Muscle of arm (tissue), 12 donors: ENCODE results near the gene TRIP6. TPM values are rescaled to one million over a fixed set of nuclear protein-coding genes. Genes with fewer than 3 reads are reported as not detected.

Experiments
- DNase-seq: peaks from one replicate; pipeline ENCODE4 v3.0.0-alpha.2; 2013
- polyA plus RNA-seq, 12 donors: library from polyadenylated mRNA; unstranded; fragments of 120-200 nt; gene quantifications; one replicate each; pipeline ENCODE4 v1.2.1, GENCODE V29; 2013; ENCODE audit not compliant: insufficient read length in 12 of 12

Gene TRIP6
- polyA plus RNA-seq, 12 donors = 26.9 to 72.6 (median 38.8) TPM; not detected in 1

DNA sequence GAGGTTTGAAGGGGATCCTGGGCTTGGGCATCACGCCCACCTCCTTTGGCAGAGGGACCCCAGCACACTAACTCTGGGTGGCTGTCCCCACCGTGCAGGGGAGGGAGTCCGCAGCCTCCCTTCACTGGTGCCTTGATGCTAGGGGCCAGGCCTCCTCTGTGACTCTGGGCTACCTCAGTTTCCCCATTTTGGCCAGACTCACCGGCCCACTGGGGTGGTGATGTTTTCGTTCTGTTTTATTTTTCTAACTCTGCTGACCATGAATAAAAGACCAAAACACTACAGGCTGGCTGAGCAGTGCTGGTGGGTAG, 503 bp upstream of the TRIP6 start:
- no peak for DNase-seq

DNA sequence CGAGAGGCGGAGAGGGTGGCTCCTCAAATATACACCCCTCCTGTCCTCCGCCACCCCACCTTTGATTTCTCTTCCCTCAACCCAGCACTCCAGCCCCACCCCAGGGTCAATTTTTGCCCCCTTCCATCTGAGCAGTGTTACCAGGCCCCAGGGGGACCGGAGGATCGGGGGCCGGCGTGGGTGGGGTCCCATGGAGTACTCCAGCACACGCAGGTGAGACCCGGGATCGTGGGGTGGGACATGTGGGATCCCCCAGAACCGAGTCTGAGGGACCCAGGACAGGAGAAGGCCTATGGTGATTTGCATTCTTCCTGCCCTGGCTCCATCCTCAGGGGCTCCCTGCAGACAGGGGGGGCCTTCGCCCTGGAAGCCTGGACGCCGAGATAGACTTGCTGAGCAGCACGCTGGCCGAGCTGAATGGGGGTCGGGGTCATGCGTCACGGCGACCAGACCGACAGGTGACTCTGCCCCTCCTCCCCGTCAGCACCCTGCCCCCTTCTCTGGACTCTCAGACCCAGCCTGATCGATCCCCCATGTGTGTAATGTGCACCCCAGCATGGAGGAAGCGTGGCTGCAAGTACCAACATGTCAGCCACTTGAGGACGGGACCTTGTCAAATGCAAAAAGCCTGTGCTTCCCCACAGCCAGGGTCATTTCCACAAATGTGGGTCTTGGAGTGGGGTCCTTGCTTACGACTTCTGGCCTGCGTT, 744 bp downstream of the TRIP6 start:
- no peak for DNase-seq

DNA sequence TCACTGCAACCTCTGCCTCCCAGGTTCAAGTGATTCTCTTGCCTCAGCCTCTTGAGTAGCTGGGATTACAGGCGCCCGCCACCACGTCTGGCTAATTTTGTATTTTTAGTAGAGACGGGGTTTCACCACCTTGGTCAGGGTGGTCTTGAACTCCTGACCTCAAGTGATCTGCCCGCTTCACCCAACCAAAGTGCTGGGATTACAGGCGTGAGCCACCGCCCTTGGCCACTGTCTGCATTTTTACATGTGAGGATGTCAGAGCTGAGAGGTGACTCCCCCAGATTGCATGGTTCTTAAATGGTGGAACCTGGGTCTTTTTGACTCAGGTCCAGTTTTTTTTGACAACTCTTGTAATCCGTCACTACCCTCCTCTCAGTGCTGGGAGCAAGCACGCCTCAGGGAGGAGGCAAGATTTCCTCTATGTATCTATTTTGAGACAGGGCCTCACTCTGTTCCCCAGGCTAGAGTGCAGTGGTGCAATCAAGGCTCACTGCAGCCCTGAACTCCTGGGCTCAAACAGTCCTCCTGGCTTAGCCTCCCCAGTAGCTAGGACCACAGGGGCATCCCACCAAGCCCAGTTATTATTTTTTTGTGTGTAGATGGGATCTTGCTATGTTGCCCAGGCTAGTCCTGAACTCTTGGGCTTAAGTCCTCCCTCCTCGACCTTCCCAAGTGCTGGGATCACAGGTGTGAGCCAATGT, 6.6 kb downstream of the TRIP6 start:
- DNase-seq = no peak

DNA sequence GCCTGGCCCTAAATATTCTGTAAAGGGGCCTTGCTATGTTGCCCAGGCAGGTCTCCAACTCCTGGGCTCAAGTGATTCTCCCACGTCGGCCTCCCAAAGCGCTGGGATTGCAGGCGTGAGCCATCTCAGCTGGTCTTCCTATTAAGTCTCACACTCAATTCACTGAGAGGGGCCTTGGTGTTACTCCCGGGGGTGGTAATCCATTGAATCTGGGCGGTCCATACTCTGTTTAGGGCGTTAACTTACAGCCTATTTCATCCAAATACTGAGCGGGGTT, 7.1 kb downstream of the TRIP6 start:
- no peak for DNase-seq

DNA sequence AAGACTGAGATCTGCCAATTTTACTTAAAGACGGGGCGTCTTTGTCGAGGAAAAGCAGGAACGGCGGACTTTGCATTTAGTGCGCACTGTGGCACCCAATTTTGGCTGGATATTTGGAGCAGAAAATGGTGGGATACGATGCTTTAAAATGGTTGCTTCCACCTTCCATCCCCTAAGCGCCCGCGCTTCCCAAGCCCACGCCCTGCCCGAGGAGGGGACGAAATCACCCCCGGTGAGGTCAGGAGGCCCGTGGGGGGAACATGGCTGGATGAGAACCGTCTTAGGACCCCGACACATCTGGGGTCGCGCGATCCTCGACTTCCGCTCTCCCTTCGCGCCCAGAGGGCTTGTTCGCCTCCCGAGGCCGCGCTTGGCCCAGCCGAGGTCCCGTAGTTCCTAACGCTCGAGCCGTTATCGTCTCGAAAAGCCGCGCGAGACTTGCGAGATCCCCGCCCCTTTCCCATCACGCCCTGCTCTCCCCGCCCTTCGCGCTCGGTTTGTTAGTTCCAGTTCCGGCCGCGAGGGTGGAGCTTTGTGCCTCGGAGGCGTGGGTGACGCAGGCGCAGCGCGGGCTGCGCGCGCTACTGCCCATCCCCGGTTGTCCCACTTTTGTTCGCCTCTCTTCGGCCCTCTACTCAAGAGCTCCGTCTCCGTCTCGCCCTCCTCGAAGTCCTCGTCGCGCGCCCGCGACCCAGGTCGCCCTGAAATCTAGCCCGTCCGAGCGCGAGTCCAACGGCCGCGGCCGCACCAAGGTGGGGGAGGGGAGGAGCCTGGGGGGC, 7.6 kb downstream of the TRIP6 start, which contains the start of gene SRRT:
Gene SRRT (plus strand): TSS at position 527 of the 779 bp plus-strand sequence. CDS start 488 bp downstream, outside the sequence.
- DNase-seq = peak; percentile 99

DNA sequence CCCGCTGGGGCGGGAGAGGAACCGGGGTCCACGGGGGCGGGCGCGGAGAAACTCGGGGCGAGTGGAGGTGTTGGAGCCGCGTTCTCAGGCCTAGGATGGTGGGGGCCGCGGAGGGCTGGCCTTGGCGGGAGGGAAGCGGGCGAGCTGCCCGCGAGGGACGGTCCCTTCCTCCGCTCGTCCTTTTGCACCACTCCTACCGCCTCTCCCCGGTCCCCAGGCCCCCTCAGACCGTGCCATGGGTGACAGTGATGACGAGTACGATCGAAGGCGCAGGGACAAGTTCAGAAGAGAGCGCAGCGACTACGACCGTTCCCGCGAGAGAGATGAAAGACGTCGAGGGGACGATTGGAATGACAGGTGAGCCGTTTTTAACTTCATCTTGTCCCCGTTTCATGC, 8.2 kb downstream of the TRIP6 start:
- no peak for DNase-seq

DNA sequence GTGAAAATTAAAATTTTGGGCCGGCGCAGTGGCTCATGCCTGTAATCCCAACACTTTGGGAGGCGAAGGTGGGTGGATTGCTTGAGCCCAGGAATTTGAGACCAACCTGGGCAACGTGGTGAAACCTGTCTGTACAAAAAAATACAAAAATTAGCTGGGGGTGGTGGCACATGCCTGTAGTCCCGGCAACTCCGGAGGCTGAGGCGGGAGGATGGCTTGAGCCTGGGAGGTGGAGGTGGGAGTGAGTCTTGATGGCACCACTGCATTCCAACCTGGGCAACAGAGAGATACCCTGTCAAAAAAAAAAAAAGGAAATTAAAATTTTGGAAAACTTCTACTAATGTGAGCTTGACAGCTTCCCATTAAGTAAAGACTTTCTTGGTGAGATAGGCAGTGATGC, 10.8 kb downstream of the TRIP6 start:
- no peak for DNase-seq

DNA sequence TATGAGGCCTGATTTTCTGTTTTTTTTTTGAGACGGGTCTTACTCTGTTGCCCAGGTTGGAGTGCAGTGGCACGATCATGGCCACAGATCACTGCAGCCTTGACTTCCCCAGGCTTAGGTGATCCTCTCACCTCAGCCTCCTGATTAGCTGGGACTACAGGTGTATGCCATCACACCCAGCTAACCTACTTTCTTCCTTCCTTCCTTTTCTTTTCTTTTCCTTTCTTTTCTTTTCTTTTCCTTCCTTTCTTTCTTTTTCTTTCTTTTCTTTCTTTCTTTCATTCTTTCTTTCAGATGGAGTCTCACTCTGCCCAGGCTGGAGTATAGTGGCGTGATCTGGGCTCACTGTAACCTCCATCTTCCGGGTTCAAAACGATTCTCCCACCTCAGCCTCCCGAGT, 11.5 kb downstream of the TRIP6 start:
- DNase-seq = no peak

DNA sequence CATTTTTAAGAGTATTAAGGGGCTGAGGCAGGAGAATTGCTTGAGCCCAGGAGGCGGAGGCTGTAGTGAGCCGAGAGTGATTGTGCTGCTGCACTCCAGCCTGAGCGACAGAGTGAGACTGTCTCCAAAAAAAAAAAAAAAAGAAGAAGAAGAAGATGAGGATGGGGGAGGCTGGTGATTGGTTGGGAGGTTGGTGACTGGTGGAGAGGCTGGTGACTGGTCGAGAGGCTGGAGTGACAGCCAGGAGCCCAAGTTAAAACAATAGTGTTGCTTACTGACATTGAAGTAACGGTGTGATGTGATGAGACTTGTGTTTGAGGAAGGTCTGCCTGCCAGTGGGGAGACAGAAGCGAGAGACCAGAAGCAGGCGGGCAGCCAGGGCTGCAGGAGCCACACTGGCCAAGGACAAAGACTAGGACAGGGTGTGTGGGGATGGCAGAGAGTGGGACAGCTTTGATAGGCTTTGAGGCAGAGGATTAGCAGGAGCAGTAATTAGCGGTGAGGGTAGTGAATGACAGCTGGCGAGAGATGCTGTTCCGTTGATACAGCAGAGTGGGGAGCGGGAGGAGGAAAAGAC, 12.6 kb downstream of the TRIP6 start:
- DNase-seq = no peak

DNA sequence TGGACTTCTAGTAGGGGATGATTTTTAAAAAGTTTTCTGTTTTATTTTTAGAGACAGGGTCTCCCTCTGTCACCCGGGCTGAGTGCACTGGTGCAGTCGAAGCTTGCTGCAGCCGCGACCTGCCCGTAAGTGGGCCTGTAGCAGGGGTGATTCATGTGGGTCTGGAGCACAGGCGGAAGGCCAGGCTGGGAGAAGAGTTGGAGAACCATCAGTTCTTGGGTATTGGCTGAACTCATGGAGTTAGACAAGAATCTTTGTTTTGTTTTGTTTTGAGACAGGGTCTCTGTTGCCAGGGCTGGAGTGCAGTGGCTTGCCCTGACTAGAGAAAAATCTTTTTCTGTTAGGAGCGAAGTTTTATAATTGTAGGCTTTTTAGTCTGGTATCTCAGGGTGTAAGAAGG, 13.5 kb downstream of the TRIP6 start:
- DNase-seq = no peak

DNA sequence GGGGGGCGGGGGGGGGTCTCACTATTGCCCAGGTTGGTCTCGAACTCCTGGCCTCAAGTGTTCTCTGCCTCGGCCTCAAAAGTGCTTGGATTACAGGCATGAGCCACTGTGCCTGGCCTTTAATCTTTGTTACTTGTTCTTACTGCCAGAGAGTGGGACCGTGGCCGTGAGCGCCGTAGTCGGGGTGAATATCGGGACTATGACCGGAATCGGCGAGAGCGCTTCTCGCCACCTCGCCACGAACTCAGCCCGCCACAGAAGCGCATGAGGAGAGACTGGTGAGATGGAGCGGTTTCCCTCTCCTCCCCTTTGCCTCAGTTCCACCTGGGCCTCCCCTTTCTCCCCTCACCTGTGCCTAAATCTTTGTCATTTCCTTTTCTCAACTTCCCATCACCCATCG, 13.9 kb downstream of the TRIP6 start:
- no peak for DNase-seq

DNA sequence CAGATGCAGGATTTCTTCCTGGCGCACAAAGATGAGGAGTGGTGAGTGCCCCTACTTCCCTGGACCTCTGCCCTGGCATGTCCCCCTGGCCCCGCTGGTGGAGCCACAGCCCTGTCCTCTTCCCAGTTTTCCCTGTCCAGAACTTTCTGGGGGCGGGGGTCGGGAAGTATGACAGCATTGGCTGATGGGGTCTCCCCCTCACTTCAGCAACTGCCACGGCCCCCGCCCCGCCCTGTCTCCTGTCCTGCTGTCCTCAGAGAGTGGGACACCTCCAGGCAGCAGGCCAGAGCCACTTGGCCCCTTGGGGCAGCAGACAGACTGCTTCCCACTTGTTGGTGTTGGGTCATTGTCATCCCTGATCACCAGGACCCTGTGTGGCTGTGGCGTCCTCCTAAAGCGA, 15.0 kb downstream of the TRIP6 start:
- DNase-seq = no peak

DNA sequence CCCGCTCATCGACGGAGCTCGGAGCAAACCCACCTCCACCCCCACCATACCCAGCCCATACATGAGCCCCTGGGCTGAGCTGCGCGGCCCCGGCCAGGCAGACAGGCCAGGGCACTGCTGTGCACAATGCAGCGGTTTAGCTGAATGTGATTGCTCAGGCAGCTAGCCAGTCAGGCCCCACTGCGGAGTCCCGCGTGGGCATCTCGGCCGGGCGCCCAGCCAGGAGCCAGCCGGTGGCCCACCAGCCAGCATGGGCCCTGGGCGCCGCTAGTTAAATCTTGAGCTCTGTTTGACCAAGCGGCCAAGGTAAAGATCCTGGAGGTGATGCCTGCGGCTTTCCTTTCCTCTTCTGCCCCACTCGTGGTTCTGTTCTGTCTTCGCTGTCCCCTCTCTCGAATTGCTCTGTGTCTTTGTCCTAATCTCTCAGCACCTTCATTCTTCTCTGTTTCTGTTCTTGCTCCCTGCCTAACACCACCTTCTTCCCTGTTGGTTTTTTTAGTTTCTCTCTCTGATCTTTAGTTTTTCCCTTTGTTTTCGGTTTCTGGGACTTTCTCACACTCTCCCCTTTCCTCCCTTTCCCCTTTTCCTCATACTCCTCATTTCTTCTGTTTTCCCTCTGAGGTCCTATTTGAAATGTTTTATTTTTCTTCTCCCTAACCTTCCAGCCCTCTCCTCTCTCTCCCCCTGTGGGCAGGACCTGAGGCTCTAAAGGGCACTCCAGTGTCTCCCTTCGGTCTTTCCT, 15.8 kb downstream of the TRIP6 start:
- no peak for DNase-seq

DNA sequence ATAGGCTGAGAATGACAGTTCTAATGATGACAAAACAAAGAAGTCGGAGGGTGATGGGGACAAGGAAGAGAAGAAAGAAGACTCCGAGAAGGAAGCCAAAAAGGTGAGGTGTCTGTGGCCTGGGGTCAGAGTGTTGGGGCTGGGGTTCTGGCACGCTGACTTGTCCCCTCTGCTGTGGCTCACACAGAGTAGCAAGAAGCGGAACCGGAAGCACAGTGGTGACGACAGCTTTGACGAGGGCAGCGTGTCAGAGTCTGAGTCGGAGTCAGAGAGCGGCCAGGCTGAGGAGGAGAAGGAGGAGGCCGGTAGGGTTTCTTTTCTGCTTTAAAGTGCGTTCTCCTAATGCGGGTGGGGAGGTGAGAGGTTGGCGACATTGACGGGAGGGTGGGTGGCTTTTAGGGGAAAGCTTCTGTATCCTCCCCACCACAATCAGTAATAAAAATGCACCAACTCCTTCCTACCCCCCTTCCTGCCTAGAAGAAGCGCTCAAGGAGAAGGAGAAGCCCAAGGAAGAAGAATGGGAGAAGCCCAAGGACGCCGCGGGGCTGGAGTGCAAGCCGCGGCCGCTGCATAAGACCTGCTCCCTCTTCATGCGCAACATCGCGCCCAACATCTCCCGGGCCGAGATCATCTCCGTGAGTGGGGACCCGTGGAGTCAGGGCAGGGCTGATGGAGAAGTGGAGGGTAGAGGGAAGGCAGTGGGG, 17.7 kb downstream of the TRIP6 start:
- no peak for DNase-seq

DNA sequence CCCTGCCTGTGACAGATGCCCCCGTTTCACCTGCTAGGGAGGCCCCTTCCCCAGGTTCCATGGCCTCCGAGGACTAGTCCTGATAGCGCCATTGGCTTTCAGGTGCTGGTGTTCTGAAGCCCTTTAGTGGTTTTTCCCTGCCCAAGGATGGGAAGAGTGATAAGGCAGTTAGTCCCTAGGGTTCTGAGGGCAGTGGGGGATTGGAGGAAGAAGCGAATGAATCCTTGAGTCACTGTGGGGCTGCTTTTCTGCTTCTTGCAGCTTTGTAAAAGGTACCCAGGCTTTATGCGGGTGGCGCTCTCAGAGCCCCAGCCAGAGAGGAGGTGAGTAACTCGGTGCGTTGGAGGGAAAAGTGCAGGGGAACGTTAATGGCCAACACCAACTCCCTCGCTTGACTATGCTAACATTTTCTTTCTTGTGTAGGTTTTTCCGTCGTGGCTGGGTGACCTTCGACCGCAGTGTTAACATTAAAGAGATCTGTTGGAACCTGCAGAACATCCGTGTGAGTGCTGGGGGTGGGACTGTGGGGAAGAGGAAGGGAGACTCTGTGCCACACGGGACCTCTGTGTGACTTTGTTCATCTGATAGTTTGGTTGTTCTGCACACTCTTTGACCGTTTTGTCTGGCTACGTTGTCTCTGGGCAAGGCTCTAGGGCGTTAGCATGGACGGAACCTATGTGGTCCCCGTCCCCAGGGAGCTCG, 18.4 kb downstream of the TRIP6 start:
- no peak for DNase-seq

DNA sequence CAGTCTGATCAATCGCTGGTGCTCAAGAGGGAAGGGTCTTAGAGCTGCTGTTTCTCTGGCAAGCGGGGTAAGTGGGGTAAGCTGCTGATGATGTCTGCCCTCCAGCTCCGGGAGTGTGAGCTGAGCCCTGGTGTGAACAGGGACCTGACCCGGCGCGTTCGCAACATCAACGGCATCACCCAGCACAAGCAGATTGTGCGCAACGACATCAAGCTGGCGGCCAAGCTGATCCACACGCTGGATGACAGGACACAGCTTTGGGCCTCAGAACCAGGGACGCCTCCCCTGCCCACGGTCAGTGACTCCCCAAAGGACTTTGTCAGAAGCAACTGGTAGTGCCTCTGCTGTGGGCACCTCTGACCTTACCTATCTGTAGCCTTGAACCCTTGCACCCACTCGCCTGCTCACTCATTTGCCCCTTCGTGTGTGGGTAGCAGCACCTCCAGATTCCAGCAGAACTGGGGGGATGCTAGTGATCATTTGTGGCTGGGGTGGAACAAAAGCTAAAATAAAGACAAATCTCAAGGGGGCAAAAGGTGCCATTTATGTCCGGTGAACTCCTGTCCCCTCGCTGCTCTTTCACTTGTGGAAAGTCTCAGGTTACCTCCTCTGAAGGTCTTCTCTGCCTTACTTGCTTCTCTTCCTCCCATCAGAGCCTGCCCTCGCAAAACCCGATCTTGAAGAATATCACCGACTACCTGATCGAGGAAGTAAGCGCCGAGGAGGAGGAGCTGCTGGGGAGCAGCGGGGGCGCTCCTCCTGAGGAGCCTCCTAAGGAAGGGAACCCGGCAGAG, 19.2 kb downstream of the TRIP6 start:
- no peak for DNase-seq

DNA sequence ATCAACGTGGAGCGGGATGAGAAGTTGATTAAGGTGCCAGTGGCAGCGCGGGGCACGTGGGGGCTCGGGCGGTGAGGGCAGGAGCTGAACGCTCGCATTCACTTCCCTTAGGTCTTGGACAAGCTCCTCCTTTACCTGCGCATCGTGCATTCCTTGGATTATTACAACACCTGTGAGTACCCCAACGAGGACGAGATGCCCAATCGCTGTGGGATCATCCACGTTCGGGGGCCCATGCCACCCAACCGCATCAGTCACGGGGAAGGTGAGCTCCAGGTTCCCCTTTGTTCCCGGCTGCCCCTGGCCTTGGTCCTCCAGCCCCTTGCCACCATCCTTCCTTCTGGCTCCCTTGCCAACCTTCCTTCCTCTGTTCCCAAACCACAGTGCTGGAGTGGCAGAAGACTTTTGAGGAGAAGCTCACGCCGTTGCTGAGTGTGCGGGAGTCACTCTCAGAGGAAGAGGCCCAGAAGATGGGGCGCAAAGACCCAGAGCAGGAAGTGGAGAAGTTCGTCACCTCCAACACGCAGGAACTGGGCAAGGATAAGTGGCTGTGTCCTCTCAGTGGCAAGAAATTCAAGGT, 19.8 kb downstream of the TRIP6 start:
- no peak for DNase-seq

DNA sequence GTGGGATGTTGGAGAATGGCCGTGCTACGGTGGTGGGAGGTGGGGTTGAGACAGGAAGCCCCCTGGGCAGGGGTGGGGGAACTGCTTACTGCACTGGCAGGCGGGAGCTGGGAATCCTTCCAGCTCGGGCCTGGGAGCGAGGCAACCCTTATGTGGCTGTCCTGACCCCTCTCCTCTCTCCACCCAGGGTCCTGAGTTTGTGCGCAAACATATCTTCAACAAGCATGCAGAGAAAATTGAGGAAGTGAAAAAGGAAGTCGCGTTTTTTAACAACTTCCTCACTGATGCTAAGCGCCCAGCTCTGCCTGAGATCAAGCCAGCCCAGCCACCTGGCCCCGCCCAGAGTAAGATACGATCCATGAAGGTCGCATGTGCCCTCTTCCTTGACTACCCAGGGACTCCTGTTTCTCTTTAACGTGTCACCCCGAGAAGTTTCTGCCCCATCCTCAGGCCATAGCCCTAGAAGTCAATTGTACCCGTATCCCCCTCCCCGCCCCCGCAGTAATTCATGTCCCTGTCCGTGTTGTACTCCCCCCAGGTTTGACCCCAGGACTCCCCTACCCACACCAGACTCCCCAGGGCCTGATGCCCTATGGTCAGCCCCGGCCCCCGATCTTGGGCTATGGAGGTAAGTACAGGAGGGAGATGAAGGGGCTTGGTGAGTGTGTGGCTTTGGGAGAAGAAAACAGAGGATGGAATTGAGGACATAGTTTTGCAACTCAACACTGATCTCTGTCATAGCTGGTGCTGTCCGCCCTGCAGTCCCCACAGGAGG, 20.5 kb downstream of the TRIP6 start:
- no peak for DNase-seq
